Globus pallidus (tissue), 1 donor: ENCODE results near the gene CMTM3.

Experiments used
- DNase-seq: peaks from one replicate; pipeline ENCODE4 v3.0.0-alpha.2; 2015; ENCODE audit warnings: low spot score

The CMTM3 gene

GRCh38 chr16:66662445-66663194 lies 58.1 kb downstream of the CMTM3 start:
- DNase-seq, result peak; percentile 74
